Measurements from ENCODE around the gene PRSS37.
"Not testable (repeated sequence)": the region's sequence is repeated elsewhere in the genome, so short reads cannot be mapped to it uniquely, and the experiment has no call there.

PRSS37 gene

GRCh38 chr7:141841385-141841784, at the start of gene PRSS37:
TSS of gene PRSS37 (minus strand) at chr7:141841485. CDS start at chr7:141841049, 436 bp downstream.
- no peak for DNase-seq (ENCODE audit: low spot score)

- DNase-seq (ENCODE audit: low spot score) = no peak
These were observed 48.0 kb upstream of the PRSS37 start for GRCh38 chr7:141889321-141889720.

- DNase-seq (ENCODE audit: low spot score) = no peak
These were observed 43.4 kb upstream of the PRSS37 start for GRCh38 chr7:141884539-141885225.

GRCh38 chr7:141880960-141881359, 39.7 kb upstream of the PRSS37 start:
- no peak for DNase-seq (ENCODE audit: low spot score)

- no peak for DNase-seq (ENCODE audit: low spot score)
These were observed 36.1 kb upstream of the PRSS37 start for GRCh38 chr7:141877365-141877764.

GRCh38 chr7:141876371-141876770, 35.1 kb upstream of the PRSS37 start:
- DNase-seq (ENCODE audit: low spot score) = no peak

- DNase-seq (ENCODE audit: low spot score) = no peak
These were observed 34.2 kb upstream of the PRSS37 start for GRCh38 chr7:141875453-141875852.

- no peak for DNase-seq (ENCODE audit: low spot score)
These were observed 33.5 kb upstream of the PRSS37 start for GRCh38 chr7:141874787-141875186.

- DNase-seq (ENCODE audit: low spot score) = no peak
These were observed 31.6 kb upstream of the PRSS37 start for GRCh38 chr7:141872931-141873330.

- DNase-seq (ENCODE audit: low spot score) = no peak
These were observed 25.7 kb upstream of the PRSS37 start for GRCh38 chr7:141866974-141867373.

GRCh38 chr7:141864765-141865447, 23.6 kb upstream of the PRSS37 start:
- no peak for DNase-seq (ENCODE audit: low spot score)

- no peak for DNase-seq (ENCODE audit: low spot score)
These were observed 18.9 kb upstream of the PRSS37 start for GRCh38 chr7:141860207-141860606.

GRCh38 chr7:141847996-141848395, 6.7 kb upstream of the PRSS37 start:
- no peak for DNase-seq (ENCODE audit: low spot score)

- DNase-seq (ENCODE audit: low spot score) = no peak
These were observed 3.0 kb upstream of the PRSS37 start for GRCh38 chr7:141844256-141844655.

- DNase-seq (ENCODE audit: low spot score) = no peak
These were observed 1.6 kb upstream of the PRSS37 start for GRCh38 chr7:141842904-141843303.

- DNase-seq (ENCODE audit: low spot score) = no peak
These were observed 577 bp downstream of the PRSS37 start for GRCh38 chr7:141840708-141841107.

GRCh38 chr7:141839256-141839655, 2.0 kb downstream of the PRSS37 start:
- DNase-seq (ENCODE audit: low spot score) = no peak

GRCh38 chr7:141838581-141838980, 2.7 kb downstream of the PRSS37 start:
- DNase-seq (ENCODE audit: low spot score) = no peak

- no peak for DNase-seq (ENCODE audit: low spot score)
These were observed 3.6 kb downstream of the PRSS37 start for GRCh38 chr7:141837683-141838082.

- DNase-seq (ENCODE audit: low spot score) = not testable (repeated sequence)
These were observed 18.9 kb downstream of the PRSS37 start for GRCh38 chr7:141822432-141822831.

GRCh38 chr7:141820067-141820466, 21.2 kb downstream of the PRSS37 start:
- DNase-seq (ENCODE audit: low spot score) = no peak

- DNase-seq (ENCODE audit: low spot score) = no peak
These were observed 48.8 kb downstream of the PRSS37 start for GRCh38 chr7:141792526-141792925.

GRCh38 chr7:141789917-141790316, 51.4 kb downstream of the PRSS37 start, which contains the start of gene TAS2R5:
TSS of gene TAS2R5 (plus strand) at chr7:141790217. CDS start at chr7:141790362, 145 bp downstream.
- DNase-seq (ENCODE audit: low spot score) = no peak

GRCh38 chr7:141788296-141788695, 53.0 kb downstream of the PRSS37 start:
- no peak for DNase-seq (ENCODE audit: low spot score)
